Keratinocyte (primary cell): Measurements from ENCODE around the gene CEBPG.

Source experiments
- CTCF ChIP-seq, 3 experiments: IDR thresholded peaks in 1 of 3; conservative IDR thresholded peaks in 1 of 3; optimal IDR thresholded peaks in 1 of 3; 2 replicates in 2 of 3; 3 replicates in 1 of 3; pipeline versions ENCODE3 to v1.5.1; 2011; ENCODE audit warnings: low read length in 3 of 3, mild to moderate bottlenecking in 3 of 3, moderate library complexity in 2 of 3, control low read depth in 1 of 3, inconsistent platforms in 1 of 3; ENCODE audit not compliant: insufficient read depth in 2 of 3; ENCODE audit errors: extremely low read depth in 1 of 3
- EZH2 ChIP-seq: IDR thresholded peaks from one replicate; pipeline ENCODE4 v1.6.1; 2012; ENCODE audit warnings: inconsistent platforms, mild to moderate bottlenecking, low read length, moderate library complexity

GRCh38 chr19:33390101-33390907 is 16.8 kb downstream of the CEBPG start:
- no peak for TF ChIP-seq CTCF (optimal IDR thresholded peaks at IDR 0.05 in 1 of 3, IDR thresholded peaks at IDR 0.05 in 1 of 3, conservative IDR thresholded peaks at IDR 0.05 in 1 of 3; ENCODE audit: extremely low read depth in 1 of 3, insufficient read depth in 2 of 3, low read length in 3 of 3)
- TF ChIP-seq EZH2 = no peak
